Omental fat pad (tissue), 4 donors: ENCODE data around the gene SUPV3L1. TPM values are rescaled to one million over a fixed set of nuclear protein-coding genes. Genes with fewer than 3 reads are reported as not detected.

Experiments used
- ATAC-seq: fragments of 150-250 bp; one replicate; pipeline ENCODE4 v1.9.1; 2016; ENCODE audit warnings: mild to moderate bottlenecking, moderate library complexity; ENCODE audit not compliant: low FRiP score
- DNase-seq: peaks from one replicate; pipeline ENCODE4 v3.0.0-alpha.2; 2019; ENCODE audit warnings: low spot score
- total RNA-seq, 4 donors: library from RNA; depleted of rRNA; stranded (reverse); fragments of >200 nt; gene quantifications; one replicate each; pipeline ENCODE4 v1.1.0, GENCODE V29; 2016
- TF ChIP-seq, protein P1 (sequence below), 3 donors: fragments of 450-650 bp; IDR thresholded peaks; one replicate each; pipeline ENCODE4 v1.5.1; 2016 to 2017; ENCODE audit warnings: antibody characterized with exemption in 3 of 3, mild to moderate bottlenecking in 3 of 3, moderate library complexity in 2 of 3

SUPV3L1 gene
- total RNA-seq, 4 donors from 2014 or later = 13.7 to 50.6 (median 22.0) TPM

DNA sequence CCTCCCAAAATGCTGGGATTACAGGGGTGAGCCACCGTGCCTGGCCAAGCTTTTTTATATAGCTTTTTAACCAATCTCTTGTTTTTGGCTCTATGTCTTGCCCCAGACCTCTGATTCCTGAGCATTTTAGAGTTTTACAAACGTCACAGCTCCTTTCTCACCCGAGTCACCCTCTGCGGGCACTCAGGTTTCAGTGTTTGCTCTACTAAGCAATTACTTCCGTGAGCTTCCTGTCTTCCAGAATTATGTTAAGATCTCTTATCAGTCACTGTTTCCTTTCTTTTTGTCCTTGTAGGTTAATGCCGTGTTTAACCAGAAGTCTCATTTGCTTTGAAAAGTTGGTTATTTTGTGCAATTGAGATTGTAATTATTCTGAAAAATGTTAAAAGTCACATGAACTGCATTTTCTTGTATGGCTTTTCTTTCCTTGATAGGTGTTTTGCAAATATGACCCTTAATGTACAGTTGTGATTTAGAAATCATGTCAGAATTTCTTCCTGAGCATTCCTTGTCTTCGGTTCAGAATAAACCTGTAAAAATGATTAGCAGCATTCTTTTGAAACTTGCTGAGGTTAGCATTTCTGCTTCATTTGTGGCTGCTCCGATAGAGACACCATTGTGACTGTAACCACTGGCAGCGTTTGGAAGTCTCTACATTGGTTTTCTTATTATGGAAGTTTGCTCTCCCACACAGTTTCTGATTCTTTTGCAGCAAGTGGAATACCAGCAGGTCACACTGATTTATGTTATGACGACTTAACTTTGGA lies 35.6 kb downstream of the SUPV3L1 start:
- DNase-seq (no peak), ATAC-seq (no peak)
- TF ChIP-seq, protein P1, sequence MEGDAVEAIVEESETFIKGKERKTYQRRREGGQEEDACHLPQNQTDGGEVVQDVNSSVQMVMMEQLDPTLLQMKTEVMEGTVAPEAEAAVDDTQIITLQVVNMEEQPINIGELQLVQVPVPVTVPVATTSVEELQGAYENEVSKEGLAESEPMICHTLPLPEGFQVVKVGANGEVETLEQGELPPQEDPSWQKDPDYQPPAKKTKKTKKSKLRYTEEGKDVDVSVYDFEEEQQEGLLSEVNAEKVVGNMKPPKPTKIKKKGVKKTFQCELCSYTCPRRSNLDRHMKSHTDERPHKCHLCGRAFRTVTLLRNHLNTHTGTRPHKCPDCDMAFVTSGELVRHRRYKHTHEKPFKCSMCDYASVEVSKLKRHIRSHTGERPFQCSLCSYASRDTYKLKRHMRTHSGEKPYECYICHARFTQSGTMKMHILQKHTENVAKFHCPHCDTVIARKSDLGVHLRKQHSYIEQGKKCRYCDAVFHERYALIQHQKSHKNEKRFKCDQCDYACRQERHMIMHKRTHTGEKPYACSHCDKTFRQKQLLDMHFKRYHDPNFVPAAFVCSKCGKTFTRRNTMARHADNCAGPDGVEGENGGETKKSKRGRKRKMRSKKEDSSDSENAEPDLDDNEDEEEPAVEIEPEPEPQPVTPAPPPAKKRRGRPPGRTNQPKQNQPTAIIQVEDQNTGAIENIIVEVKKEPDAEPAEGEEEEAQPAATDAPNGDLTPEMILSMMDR (IDR thresholded peaks at IDR 0.05) = no peak

DNA sequence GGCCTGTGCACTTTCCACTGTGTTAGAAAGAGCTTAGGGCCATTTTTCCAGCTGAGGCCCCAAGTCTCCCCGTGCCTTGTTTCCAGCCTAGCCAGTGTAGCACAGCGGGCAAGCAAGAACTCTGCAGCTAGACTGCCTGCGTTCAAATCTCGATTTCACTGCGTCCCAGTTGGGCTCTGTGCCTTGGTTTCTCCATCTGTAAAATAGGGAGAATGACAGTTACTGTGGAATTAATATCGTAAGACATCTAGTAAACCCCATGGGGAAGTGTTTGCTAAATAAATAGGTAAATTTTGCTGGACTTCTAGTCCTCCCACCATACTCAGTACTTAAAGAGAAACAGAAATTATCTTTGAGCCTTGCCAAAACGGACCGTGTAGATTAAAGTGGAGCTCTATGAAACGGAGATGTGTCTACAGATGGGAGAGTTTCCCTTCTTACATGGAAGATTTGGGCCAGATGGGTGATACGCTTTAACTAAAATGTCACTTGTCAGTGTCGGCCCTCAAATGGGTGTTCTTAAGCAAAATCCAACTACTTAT lies 36.6 kb downstream of the SUPV3L1 start:
- ATAC-seq (no peak), DNase-seq (no peak)
- TF ChIP-seq, protein P1 (IDR thresholded peaks at IDR 0.05) = no peak

DNA sequence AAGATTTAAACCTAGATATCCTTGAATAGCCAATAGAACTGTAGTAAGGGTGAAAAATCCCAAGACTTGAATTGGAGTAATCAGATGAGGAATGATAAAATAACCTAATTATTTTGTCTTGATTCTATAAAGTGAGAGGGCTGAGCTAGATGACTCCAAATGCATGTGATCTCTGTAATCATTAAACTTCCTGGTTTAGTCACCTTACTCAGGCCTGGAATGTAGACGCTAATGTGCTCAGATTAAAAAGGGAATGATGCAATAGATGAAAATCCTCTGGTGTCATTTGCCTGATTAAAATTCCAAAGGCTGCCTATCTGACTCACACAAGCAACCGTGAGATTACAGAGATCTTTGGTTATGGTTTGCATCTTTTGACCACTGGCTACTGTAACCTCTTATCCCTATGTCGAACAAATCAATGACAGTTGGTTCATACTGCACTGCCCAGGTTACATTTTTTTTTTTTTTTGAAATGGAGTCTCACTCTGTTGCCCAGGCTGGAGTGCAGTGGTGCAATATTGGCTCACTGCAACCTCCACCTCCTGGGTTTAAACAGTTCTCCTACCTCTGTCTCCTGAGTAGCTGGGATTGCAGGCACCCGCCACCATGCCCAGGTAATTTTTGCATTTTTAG lies 37.2 kb downstream of the SUPV3L1 start:
- TF ChIP-seq, protein P1 (IDR thresholded peaks at IDR 0.05) = no peak
- peak; percentile 74 for ATAC-seq

DNA sequence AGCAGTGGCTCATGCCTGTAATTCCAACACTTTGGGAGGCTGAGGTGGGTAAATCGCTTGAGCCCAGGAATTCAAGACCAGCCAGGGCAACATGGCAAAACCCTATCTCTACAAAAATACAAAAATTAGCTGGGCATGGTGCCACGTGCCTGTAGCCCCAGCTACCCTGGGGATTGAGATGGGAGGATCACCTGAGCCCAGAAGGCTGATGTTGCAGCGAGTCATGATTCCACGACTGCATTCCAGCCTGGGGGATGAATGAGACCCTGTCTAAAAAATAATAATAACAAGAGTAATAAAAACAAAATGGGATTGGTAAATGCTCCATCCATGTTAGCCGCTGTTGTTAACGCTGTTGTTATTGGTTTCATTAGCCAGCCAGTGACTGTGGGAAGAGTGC lies 38.8 kb downstream of the SUPV3L1 start:
- no peak for DNase-seq
- TF ChIP-seq, protein P1 (IDR thresholded peaks at IDR 0.05) = no peak
- no peak for ATAC-seq

More for the DNA sequence above, 37.2 kb downstream of the SUPV3L1 start:
- DNase-seq = no peak

DNA sequence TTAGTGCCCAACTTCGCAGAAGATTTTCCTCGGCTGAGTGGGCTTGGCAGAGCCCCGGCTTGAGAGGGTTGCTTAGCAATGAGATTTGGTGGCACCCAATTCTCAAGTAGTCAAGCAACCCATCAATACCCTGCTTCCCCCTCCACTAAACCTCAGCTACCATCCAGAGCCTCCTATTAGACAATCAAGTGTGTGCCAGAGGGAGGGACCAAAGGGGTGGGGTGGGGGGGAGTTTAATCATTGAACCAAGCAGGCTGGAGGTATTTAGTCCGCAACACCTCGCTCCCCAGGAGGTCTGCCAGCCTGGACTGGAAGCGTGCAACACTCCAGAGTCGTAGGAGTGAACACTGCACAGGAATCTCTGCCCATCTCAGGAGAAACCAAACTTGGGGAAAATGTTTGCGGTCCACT lies 40.0 kb downstream of the SUPV3L1 start, which contains the start of gene HKDC1:
Gene HKDC1 (plus strand): TSS at position 292 of the 411 bp plus-strand sequence. CDS start 104 bp downstream, at position 396.
- ATAC-seq (peak; percentile 29), DNase-seq (no peak)
- TF ChIP-seq, protein P1 (IDR thresholded peaks at IDR 0.05) = no peak

DNA sequence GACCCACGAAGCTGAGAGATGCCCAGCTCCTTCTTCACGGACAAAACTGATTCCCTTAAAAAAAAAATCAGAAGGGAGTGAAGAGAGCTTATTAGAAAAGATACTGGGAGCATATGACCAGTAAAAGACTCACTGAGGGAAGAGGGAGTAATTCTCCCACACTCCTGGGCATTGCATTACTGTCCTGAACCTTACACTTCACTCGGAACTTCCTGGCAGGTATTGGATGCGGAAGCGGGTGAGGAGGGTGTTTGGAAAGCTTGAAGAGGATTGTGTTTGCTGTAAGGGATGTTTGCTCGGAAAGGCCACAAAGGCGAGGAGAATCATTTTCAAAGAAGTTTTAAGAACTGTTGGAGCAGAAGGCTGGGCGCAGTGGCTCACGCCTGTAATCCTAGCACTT lies 40.5 kb downstream of the SUPV3L1 start:
- DNase-seq (no peak), ATAC-seq (peak; percentile 39)
- TF ChIP-seq, protein P1 (IDR thresholded peaks at IDR 0.05) = no peak
